ENCODE results near the gene GPX3.

Gene GPX3

DNA sequence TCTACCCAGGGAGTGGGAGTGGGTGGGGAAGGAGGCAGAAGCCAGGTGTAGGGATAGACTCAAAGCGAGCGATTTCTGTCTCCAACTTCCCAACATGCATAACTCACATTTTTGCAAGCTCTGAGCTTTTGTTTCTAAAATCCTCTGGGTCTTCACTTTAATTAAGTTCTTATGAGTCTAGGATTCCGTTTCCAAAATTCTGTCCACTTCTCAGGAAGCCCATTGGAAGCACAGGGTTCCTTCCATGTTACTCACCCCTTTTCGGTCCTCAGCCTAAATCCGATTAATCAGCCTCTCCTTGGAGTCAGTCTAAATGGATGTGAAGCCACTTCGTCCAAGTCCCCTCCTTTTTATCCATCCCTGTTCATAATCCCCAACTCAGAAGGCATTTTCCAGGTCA, 1.4 kb downstream of the GPX3 start:
- Mint-ChIP-seq H3K36me3 (ENCODE audit: low read depth) (peaks cover 12% of the 10 kb centered on the region), H3K4me1 (peaks cover 16% of the 10 kb centered on the region), H3K27me3 (ENCODE audit: low read depth, poor library complexity) (peaks cover 23% of the 10 kb centered on the region), H3K27ac (no peak overlapping the region), H3K4me3 (peak overlapping the region; percentile 67), H3K9me3 (no peaks in the 10 kb centered on the region)
- TF ChIP-seq, protein P1, sequence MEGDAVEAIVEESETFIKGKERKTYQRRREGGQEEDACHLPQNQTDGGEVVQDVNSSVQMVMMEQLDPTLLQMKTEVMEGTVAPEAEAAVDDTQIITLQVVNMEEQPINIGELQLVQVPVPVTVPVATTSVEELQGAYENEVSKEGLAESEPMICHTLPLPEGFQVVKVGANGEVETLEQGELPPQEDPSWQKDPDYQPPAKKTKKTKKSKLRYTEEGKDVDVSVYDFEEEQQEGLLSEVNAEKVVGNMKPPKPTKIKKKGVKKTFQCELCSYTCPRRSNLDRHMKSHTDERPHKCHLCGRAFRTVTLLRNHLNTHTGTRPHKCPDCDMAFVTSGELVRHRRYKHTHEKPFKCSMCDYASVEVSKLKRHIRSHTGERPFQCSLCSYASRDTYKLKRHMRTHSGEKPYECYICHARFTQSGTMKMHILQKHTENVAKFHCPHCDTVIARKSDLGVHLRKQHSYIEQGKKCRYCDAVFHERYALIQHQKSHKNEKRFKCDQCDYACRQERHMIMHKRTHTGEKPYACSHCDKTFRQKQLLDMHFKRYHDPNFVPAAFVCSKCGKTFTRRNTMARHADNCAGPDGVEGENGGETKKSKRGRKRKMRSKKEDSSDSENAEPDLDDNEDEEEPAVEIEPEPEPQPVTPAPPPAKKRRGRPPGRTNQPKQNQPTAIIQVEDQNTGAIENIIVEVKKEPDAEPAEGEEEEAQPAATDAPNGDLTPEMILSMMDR (IDR thresholded peaks at IDR 0.05): no peak
- DNase-seq: no peak

DNA sequence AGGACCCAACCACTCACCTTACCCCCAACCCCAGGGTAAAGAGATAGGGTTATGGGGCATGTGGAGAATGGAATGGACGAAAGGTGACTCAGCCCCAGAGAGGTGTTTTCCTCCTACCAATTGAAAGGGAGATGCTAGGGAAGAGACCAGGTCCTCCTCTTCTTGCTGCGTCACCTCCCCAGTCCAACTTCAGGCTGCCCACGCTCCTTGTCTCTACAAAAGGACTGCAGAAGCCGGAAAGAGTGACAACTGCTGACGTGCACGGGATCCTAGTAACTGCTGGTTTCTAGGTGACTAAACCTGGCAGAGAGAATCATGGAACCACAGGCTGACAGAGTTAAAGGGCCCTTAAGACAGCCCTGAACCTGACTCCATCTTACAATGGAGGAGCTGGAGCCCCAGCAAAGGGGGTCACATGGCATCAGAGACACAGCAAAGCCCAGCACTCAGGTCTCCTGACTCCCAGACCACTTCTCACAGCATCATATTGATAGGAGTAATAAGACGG, 2.2 kb downstream of the GPX3 start:
- DNase-seq: no peak
- peak overlapping the region; percentile 67 for H3K4me3 Mint-ChIP-seq
- no peaks in the 10 kb centered on the region for H3K9me3 Mint-ChIP-seq
- peaks cover 20% of the 10 kb centered on the region for H3K4me1 Mint-ChIP-seq
- H3K27me3 Mint-ChIP-seq (ENCODE audit: low read depth, poor library complexity): peaks cover 23% of the 10 kb centered on the region
- H3K27ac Mint-ChIP-seq: no peak overlapping the region
- peaks cover 17% of the 10 kb centered on the region for H3K36me3 Mint-ChIP-seq (ENCODE audit: low read depth)
- TF ChIP-seq, protein P1 (IDR thresholded peaks at IDR 0.05): no peak

DNA sequence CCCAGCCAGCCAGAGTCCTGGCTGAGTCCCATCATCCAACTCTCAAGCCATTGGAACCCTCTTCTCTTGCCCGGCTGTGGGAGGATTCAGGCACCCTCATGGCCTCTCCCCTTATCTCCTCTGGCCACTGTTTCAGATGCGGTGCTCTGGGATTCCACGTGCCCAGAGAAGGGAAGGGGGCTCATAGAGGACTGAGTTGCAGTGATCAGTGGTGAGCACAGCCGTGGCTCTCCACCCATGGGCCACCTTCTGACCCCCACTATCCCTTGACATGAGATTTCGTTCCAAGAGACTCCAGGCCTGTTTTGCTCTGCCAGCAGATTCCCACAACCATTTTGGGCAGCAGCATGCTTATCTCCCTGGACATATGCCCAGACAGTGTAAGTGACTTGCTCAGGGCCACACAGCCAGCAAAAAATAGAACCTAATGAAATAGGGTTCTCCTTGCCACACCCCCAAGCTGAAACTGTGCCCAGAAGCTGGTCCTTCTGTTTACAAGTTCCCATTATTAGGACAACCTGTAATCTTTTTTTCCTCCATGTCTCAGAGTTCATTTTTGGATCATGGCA, 2.7 kb downstream of the GPX3 start:
- Mint-ChIP-seq H3K4me3 (no peak overlapping the region), H3K9me3 (no peaks in the 10 kb centered on the region), H3K27me3 (ENCODE audit: low read depth, poor library complexity) (peaks cover 23% of the 10 kb centered on the region), H3K36me3 (ENCODE audit: low read depth) (peaks cover 22% of the 10 kb centered on the region), H3K4me1 (peaks cover 20% of the 10 kb centered on the region), H3K27ac (no peak overlapping the region)
- no peak for DNase-seq
- TF ChIP-seq, protein P1 (IDR thresholded peaks at IDR 0.05): no peak

DNA sequence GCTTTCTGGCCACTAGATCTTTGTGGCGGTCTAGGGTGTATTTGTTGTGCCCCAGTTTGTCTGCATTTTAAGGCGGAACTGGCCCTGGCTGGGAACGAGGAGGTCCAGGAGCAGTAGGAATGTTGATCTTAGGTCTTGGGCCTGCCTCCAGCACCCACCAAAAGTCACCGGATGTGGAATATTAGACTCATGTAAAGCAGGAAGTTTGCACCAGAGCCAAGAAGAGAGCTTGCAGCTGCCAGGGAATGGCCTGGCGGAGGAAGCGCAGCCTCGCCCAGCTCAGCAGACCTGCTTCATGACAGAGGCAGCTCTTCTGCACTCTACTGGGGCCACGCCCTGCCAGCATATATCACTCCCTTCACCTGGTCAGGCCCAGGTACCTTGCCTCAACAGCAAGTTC, 3.3 kb downstream of the GPX3 start:
- H3K27ac Mint-ChIP-seq: no peak overlapping the region
- H3K4me3 Mint-ChIP-seq: no peak overlapping the region
- H3K36me3 Mint-ChIP-seq (ENCODE audit: low read depth): peaks cover 27% of the 10 kb centered on the region
- no peaks in the 10 kb centered on the region for H3K9me3 Mint-ChIP-seq
- peaks cover 20% of the 10 kb centered on the region for H3K4me1 Mint-ChIP-seq
- TF ChIP-seq, protein P1 (IDR thresholded peaks at IDR 0.05): no peak
- DNase-seq: no peak
- H3K27me3 Mint-ChIP-seq (ENCODE audit: low read depth, poor library complexity): peaks cover 23% of the 10 kb centered on the region

DNA sequence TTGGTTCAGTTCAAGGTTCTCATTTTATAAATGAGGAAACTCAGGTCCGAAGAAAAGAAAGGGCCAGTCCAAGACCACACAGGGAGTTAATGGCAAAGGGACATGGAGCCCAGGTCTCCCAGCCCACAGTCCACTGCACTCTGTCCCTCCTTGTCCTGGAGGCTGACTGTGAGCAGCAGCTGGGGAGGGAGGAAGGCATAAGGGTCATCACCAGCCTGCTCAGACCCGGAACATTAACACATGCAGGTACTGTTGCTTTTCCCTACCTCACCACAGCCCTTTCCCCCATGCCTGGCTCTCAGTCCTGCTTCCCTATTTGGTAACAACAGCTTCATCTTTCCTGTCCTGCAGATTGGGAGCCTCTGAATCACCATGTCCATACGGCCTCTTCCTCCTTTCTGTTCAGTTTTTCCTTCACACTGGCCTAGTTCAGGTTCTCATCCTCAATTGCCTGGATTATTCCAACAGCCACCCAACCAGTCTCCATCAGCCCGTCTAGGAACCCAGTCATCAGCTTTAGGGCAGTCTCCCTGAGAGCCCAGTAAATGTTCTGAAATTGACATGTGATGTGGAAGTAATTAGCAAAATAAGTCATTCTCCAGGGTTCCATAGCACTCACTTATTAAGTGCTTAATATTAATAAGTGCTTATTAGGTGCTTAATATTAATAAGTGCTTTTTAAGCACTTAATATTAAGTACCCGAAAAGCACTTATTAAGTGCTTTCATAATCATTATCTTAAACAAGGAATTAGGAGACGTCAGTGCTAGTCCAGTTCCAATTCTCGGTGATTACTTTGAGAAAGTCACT, 4.3 kb downstream of the GPX3 start:
- H3K9me3 Mint-ChIP-seq: no peaks in the 10 kb centered on the region
- TF ChIP-seq, protein P1 (IDR thresholded peaks at IDR 0.05): no peak
- no peak for DNase-seq
- H3K27me3 Mint-ChIP-seq (ENCODE audit: low read depth, poor library complexity): peaks cover 23% of the 10 kb centered on the region
- no peak overlapping the region for H3K27ac Mint-ChIP-seq
- no peak overlapping the region for H3K4me3 Mint-ChIP-seq
- H3K4me1 Mint-ChIP-seq: peaks cover 20% of the 10 kb centered on the region
- peaks cover 36% of the 10 kb centered on the region for H3K36me3 Mint-ChIP-seq (ENCODE audit: low read depth)
